Loucy (cell line): ENCODE results near the gene PALS1.
"Not testable (repeated sequence)": the region's sequence is repeated elsewhere in the genome, so short reads cannot be mapped to it uniquely, and the experiment has no call there.

Source experiments
- CTCF ChIP-seq: fragments of 200-600 bp; sonication (generic); conservative IDR thresholded peaks from 2 replicates; pipeline ENCODE4 v1.5.1; 2014; ENCODE audit warnings: mild to moderate bottlenecking, antibody characterized with exemption, low read length
- EZH2phosphoT487 ChIP-seq: fragments of 200-600 bp; IDR thresholded peaks from 2 replicates; pipeline ENCODE4 v1.6.1; 2018; ENCODE audit warnings: antibody characterized with exemption, mild to moderate bottlenecking, moderate library complexity, borderline replicate concordance

GRCh38 chr14:67273281-67273680 lies 32.0 kb downstream of the PALS1 start:
- TF ChIP-seq CTCF, EZH2phosphoT487: not testable (repeated sequence)
